ENCODE measurements around the gene COX5A. TPM values are rescaled to one million over a fixed set of nuclear protein-coding genes. Genes with fewer than 3 reads are reported as not detected.

COX5A gene
- total and polyA plus RNA-seq, 2 of the 13 experiments (the other 11 are each of a cell fraction or from before 2014, with no cell fraction given), result 158 to 218 TPM

DNA sequence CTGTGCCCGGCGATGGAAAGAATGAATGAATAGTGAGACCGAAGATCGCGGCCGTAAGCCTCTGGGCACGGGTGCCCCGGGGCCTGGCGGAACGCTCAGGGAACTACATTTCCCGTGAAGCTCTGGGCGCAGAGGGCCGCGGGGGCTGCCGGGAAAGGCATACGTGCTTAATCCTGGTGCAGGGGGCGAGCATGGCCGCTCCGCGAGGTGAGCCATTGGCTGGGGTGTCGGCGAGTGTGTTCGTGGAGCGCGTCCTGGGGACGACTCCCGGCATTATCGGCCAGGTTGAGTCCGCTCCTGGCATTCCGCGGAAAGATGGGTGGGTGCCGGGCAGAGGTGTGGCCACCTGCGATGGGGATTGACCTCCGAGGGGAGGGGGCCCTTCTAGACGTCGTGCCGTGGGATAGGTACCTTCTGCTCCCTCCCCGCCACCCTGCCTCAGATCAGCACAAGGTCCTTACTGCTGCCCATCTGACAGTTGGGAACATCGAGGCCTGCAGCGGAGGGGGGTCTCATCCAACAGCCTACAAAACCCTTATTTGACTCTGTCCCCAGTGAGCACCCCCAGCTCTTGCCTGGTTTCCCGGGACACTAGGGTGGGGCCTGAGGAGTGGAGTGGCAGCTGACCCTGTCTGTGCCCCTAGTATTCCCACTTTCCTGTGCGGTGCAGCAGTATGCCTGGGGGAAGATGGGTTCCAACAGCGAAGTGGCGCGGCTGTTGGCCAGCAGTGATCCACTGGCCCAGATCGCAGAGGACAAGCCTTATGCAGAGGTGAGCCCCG lies 47.8 kb downstream of the COX5A start, which contains the start of gene MPI (continued):
- peak; percentile 62; the same call in 1 of the 2 replicates for TF ChIP-seq ZIK1 (CRISPR knock-in tag; IDR thresholded peaks at IDR 0.05; ENCODE audit: borderline replicate concordance, low read depth)
- TF ChIP-seq, protein P1, sequence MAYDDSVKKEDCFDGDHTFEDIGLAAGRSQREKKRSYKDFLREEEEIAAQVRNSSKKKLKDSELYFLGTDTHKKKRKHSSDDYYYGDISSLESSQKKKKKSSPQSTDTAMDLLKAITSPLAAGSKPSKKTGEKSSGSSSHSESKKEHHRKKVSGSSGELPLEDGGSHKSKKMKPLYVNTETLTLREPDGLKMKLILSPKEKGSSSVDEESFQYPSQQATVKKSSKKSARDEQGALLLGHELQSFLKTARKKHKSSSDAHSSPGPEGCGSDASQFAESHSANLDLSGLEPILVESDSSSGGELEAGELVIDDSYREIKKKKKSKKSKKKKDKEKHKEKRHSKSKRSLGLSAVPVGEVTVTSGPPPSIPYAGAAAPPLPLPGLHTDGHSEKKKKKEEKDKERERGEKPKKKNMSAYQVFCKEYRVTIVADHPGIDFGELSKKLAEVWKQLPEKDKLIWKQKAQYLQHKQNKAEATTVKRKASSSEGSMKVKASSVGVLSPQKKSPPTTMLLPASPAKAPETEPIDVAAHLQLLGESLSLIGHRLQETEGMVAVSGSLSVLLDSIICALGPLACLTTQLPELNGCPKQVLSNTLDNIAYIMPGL (CRISPR knock-in tag; IDR thresholded peaks at IDR 0.05; ENCODE audit: borderline replicate concordance in 1 of 2, low read depth in 1 of 2), result peak; percentile 83 to 84
- peak; percentile 32; the same call in 1 of the 2 replicates for TF ChIP-seq ZNF775 (CRISPR knock-in tag; IDR thresholded peaks at IDR 0.05; ENCODE audit: borderline replicate concordance)
- peak; percentile 65 for TF ChIP-seq ETV6 (CRISPR knock-in tag; conservative IDR thresholded peaks at IDR 0.05)
- peak; percentile 54; the same call in 1 of the 2 replicates for TF ChIP-seq TARDBP (CRISPR knock-in tag; IDR thresholded peaks at IDR 0.05)
- TF ChIP-seq NFE2 (CRISPR knock-in tag; IDR thresholded peaks at IDR 0.05), result no peak
- no peak for TF ChIP-seq ZNF496 (CRISPR knock-in tag; IDR thresholded peaks at IDR 0.05; ENCODE audit: insufficient replicate concordance)
- TF ChIP-seq, protein P2, sequence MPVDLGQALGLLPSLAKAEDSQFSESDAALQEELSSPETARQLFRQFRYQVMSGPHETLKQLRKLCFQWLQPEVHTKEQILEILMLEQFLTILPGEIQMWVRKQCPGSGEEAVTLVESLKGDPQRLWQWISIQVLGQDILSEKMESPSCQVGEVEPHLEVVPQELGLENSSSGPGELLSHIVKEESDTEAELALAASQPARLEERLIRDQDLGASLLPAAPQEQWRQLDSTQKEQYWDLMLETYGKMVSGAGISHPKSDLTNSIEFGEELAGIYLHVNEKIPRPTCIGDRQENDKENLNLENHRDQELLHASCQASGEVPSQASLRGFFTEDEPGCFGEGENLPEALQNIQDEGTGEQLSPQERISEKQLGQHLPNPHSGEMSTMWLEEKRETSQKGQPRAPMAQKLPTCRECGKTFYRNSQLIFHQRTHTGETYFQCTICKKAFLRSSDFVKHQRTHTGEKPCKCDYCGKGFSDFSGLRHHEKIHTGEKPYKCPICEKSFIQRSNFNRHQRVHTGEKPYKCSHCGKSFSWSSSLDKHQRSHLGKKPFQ (CRISPR knock-in tag; IDR thresholded peaks at IDR 0.05; ENCODE audit: insufficient replicate concordance), result peak; percentile 90
- TF ChIP-seq KDM5A (IDR thresholded peaks at IDR 0.05; ENCODE audit: borderline replicate concordance, low read length), result peak; percentile 26; the same call in 1 of the 2 replicates
- TF ChIP-seq, protein P3, sequence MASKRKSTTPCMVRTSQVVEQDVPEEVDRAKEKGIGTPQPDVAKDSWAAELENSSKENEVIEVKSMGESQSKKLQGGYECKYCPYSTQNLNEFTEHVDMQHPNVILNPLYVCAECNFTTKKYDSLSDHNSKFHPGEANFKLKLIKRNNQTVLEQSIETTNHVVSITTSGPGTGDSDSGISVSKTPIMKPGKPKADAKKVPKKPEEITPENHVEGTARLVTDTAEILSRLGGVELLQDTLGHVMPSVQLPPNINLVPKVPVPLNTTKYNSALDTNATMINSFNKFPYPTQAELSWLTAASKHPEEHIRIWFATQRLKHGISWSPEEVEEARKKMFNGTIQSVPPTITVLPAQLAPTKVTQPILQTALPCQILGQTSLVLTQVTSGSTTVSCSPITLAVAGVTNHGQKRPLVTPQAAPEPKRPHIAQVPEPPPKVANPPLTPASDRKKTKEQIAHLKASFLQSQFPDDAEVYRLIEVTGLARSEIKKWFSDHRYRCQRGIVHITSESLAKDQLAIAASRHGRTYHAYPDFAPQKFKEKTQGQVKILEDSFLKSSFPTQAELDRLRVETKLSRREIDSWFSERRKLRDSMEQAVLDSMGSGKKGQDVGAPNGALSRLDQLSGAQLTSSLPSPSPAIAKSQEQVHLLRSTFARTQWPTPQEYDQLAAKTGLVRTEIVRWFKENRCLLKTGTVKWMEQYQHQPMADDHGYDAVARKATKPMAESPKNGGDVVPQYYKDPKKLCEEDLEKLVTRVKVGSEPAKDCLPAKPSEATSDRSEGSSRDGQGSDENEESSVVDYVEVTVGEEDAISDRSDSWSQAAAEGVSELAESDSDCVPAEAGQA (IDR thresholded peaks at IDR 0.05; ENCODE audit: low read depth), result peak; percentile 42; the same call in 1 of the 2 replicates
- TF ChIP-seq, protein P3 (CRISPR knock-in tag; IDR thresholded peaks at IDR 0.05; ENCODE audit: borderline replicate concordance), result 0 out of 2 replicates have a peak, but pooled peaks have one; percentile 33
- TF ChIP-seq TAF15 (IDR thresholded peaks at IDR 0.05; ENCODE audit: low read depth, low read length, poor library complexity, severe bottlenecking), result no peak
- 0 out of 2 replicates have a peak, but pooled peaks have one; percentile 22 for TF ChIP-seq ZKSCAN8 (CRISPR knock-in tag; IDR thresholded peaks at IDR 0.05; ENCODE audit: borderline replicate concordance)
- TF ChIP-seq, protein P4, sequence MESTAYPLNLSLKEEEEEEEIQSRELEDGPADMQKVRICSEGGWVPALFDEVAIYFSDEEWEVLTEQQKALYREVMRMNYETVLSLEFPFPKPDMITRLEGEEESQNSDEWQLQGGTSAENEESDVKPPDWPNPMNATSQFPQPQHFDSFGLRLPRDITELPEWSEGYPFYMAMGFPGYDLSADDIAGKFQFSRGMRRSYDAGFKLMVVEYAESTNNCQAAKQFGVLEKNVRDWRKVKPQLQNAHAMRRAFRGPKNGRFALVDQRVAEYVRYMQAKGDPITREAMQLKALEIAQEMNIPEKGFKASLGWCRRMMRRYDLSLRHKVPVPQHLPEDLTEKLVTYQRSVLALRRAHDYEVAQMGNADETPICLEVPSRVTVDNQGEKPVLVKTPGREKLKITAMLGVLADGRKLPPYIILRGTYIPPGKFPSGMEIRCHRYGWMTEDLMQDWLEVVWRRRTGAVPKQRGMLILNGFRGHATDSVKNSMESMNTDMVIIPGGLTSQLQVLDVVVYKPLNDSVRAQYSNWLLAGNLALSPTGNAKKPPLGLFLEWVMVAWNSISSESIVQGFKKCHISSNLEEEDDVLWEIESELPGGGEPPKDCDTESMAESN (CRISPR knock-in tag; conservative IDR thresholded peaks at IDR 0.05), result 0 out of 2 replicates have a peak, but pooled peaks have one; percentile 69

Data from HepG2 (cell line).